Measurements from ENCODE around the gene RND1.

RND1 gene

DNA sequence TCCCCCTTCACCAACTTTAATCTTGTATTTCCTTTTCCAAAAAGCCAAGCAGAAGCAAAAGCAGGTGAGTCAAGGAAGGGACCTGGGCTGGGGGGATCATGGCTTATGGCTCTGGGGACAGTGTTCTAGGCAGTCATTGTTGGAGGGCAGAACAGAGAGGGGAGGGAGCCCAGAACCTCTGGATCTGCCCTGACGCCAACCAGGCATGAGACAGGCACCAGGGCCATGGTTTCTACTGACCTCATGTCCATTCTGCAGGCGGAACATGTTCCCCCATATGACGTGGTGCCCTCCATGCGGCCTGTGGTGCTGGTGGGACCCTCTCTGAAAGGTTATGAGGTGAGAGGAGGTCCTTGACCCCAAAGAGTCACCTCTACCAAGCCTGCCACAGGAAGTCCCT lies 40.8 kb downstream of the RND1 start:
- H3K27me3 ChIP-seq (ENCODE audit: insufficient read depth, low read depth, severe bottlenecking) = no peaks in the 10 kb centered on the region
- H3K4me3 ChIP-seq (ENCODE audit: low read depth, low read length) = no peak overlapping the region
- peaks cover 69% of the 10 kb centered on the region for H3K36me3 ChIP-seq
- H3K27ac ChIP-seq = no peak overlapping the region
- DNase-seq = no peak
- H3K9me3 ChIP-seq (ENCODE audit: severe bottlenecking) = no peaks in the 10 kb centered on the region
- TF ChIP-seq, protein P1, sequence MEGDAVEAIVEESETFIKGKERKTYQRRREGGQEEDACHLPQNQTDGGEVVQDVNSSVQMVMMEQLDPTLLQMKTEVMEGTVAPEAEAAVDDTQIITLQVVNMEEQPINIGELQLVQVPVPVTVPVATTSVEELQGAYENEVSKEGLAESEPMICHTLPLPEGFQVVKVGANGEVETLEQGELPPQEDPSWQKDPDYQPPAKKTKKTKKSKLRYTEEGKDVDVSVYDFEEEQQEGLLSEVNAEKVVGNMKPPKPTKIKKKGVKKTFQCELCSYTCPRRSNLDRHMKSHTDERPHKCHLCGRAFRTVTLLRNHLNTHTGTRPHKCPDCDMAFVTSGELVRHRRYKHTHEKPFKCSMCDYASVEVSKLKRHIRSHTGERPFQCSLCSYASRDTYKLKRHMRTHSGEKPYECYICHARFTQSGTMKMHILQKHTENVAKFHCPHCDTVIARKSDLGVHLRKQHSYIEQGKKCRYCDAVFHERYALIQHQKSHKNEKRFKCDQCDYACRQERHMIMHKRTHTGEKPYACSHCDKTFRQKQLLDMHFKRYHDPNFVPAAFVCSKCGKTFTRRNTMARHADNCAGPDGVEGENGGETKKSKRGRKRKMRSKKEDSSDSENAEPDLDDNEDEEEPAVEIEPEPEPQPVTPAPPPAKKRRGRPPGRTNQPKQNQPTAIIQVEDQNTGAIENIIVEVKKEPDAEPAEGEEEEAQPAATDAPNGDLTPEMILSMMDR (IDR thresholded peaks at IDR 0.05; ENCODE audit: low read depth, low read length) = no peak

DNA sequence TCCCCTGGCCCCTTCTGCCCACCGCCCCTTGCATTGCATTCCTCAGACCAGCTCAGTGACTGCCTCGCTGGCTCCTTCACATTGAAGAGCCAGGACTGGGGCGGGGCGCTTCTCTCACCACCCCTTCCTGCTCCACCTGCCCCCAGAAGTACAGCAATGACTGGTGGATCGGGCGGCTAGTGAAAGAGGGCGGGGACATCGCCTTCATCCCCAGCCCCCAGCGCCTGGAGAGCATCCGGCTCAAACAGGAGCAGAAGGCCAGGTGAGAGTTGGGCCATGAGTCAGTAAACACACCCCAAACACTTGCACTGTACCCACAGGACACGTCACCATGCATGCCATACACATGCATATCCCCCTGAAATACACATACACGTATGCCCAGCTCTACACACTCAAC lies 41.6 kb downstream of the RND1 start:
- TF ChIP-seq, protein P1 (IDR thresholded peaks at IDR 0.05; ENCODE audit: low read depth, low read length) = no peak
- H3K27me3 ChIP-seq (ENCODE audit: insufficient read depth, low read depth, severe bottlenecking) = no peaks in the 10 kb centered on the region
- DNase-seq = no peak
- H3K36me3 ChIP-seq = peaks cover 61% of the 10 kb centered on the region
- no peaks in the 10 kb centered on the region for H3K9me3 ChIP-seq (ENCODE audit: severe bottlenecking)
- H3K4me3 ChIP-seq (ENCODE audit: low read depth, low read length) = no peak overlapping the region
- H3K27ac ChIP-seq = no peak overlapping the region

DNA sequence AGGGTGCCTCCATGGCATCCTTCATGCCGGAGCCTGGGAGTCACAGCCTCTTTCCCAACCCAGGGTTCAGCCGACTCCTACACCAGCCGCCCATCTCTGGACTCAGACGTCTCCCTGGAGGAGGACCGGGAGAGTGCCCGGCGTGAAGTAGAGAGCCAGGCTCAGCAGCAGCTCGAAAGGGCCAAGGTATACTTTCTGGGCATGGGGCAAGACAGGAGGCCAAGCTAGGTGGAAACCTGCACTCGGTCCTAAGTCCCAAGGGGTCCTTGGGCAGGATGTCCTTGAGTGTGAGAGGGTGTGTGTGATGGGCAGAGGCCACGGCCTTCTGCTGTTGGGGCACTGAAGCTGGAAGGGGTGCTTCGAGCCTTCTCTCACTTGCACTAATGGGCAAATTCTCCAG lies 42.4 kb downstream of the RND1 start:
- DNase-seq = no peak
- H3K36me3 ChIP-seq = peaks cover 53% of the 10 kb centered on the region

DNA sequence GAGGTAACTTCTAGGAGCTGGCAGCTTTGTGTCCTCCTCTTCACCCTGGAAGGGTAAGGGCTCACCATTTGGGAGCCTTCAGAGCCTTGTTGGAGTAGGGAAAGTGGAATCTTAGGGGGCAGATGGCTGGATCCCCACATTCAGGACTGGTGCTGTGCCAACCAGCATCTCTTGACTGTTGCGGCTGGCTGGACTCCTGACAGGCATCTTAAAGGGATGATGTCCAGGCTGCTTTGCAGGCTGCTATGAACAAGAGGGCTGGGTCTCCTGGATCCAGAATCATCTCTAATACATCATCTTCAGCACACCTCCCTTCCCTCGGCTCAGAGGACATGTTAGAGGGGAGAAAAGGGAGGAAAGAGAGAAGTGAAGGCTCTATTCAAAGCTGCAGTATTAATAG lies 43.0 kb downstream of the RND1 start:
- no peak for DNase-seq
- TF ChIP-seq, protein P1 (IDR thresholded peaks at IDR 0.05; ENCODE audit: low read depth, low read length) = no peak
- H3K4me3 ChIP-seq (ENCODE audit: low read depth, low read length) = no peak overlapping the region
- no peaks in the 10 kb centered on the region for H3K27me3 ChIP-seq (ENCODE audit: insufficient read depth, low read depth, severe bottlenecking)
- peaks cover 47% of the 10 kb centered on the region for H3K36me3 ChIP-seq
- H3K9me3 ChIP-seq (ENCODE audit: severe bottlenecking) = no peaks in the 10 kb centered on the region
- no peak overlapping the region for H3K27ac ChIP-seq

More for the DNA sequence above, 42.4 kb downstream of the RND1 start:
- H3K27ac ChIP-seq = no peak overlapping the region
- TF ChIP-seq, protein P1 (IDR thresholded peaks at IDR 0.05; ENCODE audit: low read depth, low read length) = no peak
- no peaks in the 10 kb centered on the region for H3K9me3 ChIP-seq (ENCODE audit: severe bottlenecking)
- H3K4me3 ChIP-seq (ENCODE audit: low read depth, low read length) = no peak overlapping the region
- no peaks in the 10 kb centered on the region for H3K27me3 ChIP-seq (ENCODE audit: insufficient read depth, low read depth, severe bottlenecking)

DNA sequence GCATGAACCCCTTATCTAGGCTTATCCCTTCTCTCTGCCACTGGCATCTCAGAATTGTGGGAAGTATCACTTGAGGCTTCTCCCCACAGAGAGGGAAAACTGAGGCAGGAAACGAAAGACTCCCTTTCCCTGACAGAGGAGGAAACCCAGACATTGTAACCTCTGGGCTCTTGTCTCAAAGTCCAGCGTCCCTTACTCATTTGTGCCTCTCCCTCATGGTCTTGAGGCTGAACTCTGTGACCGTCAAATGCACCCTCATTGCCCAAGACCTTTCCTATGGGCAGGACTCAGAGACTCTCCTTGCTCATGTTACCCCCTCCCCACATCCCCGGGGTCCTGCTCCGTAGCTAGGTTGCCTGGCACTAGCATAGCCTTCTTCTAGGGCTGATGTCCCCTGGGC lies 43.5 kb downstream of the RND1 start:
- TF ChIP-seq, protein P1 (IDR thresholded peaks at IDR 0.05; ENCODE audit: low read depth, low read length) = no peak

DNA sequence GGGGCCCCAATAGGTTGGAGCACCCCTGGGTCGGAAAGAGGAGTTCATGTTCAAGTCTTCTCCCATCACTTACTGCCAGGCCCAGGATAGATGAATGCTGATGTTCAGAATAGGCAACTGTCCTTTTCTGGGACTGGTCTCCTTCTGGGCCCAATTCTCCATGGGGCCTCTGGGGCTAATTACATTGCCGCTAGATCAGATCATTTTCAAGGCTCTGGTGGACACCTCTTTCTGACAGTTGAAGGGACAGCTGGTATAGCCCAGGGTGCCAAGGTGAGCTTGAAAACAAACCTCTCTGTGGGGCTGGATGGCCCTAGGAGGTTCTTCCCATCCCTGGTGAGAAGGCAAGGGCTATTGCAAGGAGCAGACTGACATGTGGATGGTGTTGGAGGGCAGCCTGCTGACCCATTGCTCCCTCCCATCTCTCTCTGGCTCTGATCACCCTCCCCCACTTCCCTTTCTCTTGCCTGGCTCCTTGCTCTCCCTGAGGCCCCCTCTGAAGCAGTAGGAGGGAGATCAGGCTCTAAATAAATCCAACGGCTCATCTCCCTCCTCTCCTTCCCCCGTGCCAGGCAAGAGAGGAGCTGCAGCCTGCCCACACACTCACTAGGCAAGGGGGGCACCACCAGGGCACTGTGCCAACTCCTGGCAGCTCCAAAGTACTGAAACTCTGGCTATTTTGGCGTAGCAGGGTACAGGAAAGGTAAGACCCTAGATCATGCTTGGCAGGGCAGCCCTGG lies 45.5 kb downstream of the RND1 start:
- no peak overlapping the region for H3K4me3 ChIP-seq (ENCODE audit: low read depth, low read length)

More for the DNA sequence above, 43.5 kb downstream of the RND1 start:
- Histone ChIP-seq H3K4me3 (ENCODE audit: low read depth, low read length) (no peak overlapping the region), H3K27me3 (ENCODE audit: insufficient read depth, low read depth, severe bottlenecking) (no peaks in the 10 kb centered on the region), H3K36me3 (peaks cover 41% of the 10 kb centered on the region), H3K9me3 (ENCODE audit: severe bottlenecking) (no peaks in the 10 kb centered on the region), H3K27ac (no peak overlapping the region)
- no peak for DNase-seq

More for the DNA sequence above, 45.5 kb downstream of the RND1 start:
- Histone ChIP-seq H3K27me3 (ENCODE audit: insufficient read depth, low read depth, severe bottlenecking) (no peaks in the 10 kb centered on the region), H3K9me3 (ENCODE audit: severe bottlenecking) (no peaks in the 10 kb centered on the region), H3K27ac (no peak overlapping the region), H3K36me3 (peaks cover 25% of the 10 kb centered on the region)
- DNase-seq = no peak
- TF ChIP-seq, protein P1 (IDR thresholded peaks at IDR 0.05; ENCODE audit: low read depth, low read length) = no peak
